Heart left ventricle (tissue), 13 donors: Measurements from ENCODE around the gene LTBR.

Experiments
- CTCF ChIP-seq, 12 donors: fragments of 200-600 bp; sonication (generic) in 4 of 12; IDR thresholded peaks; one replicate each; pipeline versions ENCODE4 v1.5.0 to v1.8.0; 2018 to 2022; ENCODE audit warnings: antibody characterized with exemption in 12 of 12, mild to moderate bottlenecking in 5 of 12
- POLR2A ChIP-seq, 2 donors: fragments of 450-650 bp; IDR thresholded peaks; one replicate each; pipeline ENCODE4 v1.6.1; 2017; ENCODE audit warnings: antibody characterized with exemption in 2 of 2, mild to moderate bottlenecking in 2 of 2, moderate library complexity in 2 of 2
- donor health status: ischemic (EF 13 %, LVEDD 7.1; RV severe dilation, severe dysfunction).
- donor health status: DM: no; HTN: yes; CAD: no.
- donor health status: DM: no; HTN: no; CAD: no.
- donor health status: ischemic (EF 25% LVEDD 6.9; RV normal size, moderate dysfunction).
- donor health status: ischemic (EF 25% LVEDD 5.7; RV mildly dilated, moderate dysfunction).
- donor health status: ischemic (EF 35%, LVEDD 5.7; RV mildly dilated, moderate dysfunction).
- donor health status: nonischemic (EF 11% LVEDD 7.7; RV severe dilation, severe dysfunction).
- donor health status: DM: yes; HTN: yes; CAD: no.
- donor health status: PGD.
- donor health status: ischemic (EF 29% LVEDD 5.4; RV normal size, mild dysfunction).
- donor health status: nonischemic (EF 23%, LVEDD 6.1; RV moderate dilation, normal function).

- TF ChIP-seq CTCF (IDR thresholded peaks at IDR 0.05) = no peak
- no peak for TF ChIP-seq POLR2A (IDR thresholded peaks at IDR 0.05)
Observed at GRCh38 chr12:6434205-6435140, 50.5 kb downstream of the LTBR start.
